ENCODE measurements around the gene SH3TC1. TPM values are rescaled to one million over a fixed set of nuclear protein-coding genes. Genes with fewer than 3 reads are reported as not detected.

The SH3TC1 gene
- total and polyA plus RNA-seq, 2 of the 8 experiments (the other 6 are each of a cell fraction or from before 2014, with no cell fraction given), result 0.15 TPM; not detected in 1

- no peak for TF ChIP-seq RBBP5 (IDR thresholded peaks at IDR 0.05; ENCODE audit: borderline replicate concordance, low read depth, low read length)
- no peak for TF ChIP-seq ZNF274 (IDR thresholded peaks at IDR 0.05; ENCODE audit: borderline replicate concordance, extremely low read depth, low read length)
- TF ChIP-seq CBX8 (IDR thresholded peaks at IDR 0.05; ENCODE audit: borderline replicate concordance, low read depth, low read length), result no peak
- no peak for TF ChIP-seq KDM4A (IDR thresholded peaks at IDR 0.05; ENCODE audit: low read depth, low read length, severe bottlenecking)
- TF ChIP-seq BACH1 (IDR thresholded peaks at IDR 0.05; ENCODE audit: low read length), result no peak
- TF ChIP-seq E2F6 (IDR thresholded peaks at IDR 0.05), result no peak
- no peak for TF ChIP-seq USF2 (IDR thresholded peaks at IDR 0.05; ENCODE audit: low read length)
- TF ChIP-seq PHF8 (conservative IDR thresholded peaks at IDR 0.05; ENCODE audit: low read depth, low read length), result no peak
- TF ChIP-seq RFX5 (IDR thresholded peaks at IDR 0.05; ENCODE audit: borderline replicate concordance, low read depth, low read length), result no peak
- TF ChIP-seq CBX5 (IDR thresholded peaks at IDR 0.05; ENCODE audit: low read depth, low read length), result no peak
- no peak for TF ChIP-seq ATF3 (IDR thresholded peaks at IDR 0.05; ENCODE audit: insufficient read depth, low read depth, low read length)
- Histone ChIP-seq H3K23ac (ENCODE audit: insufficient read length) (no peak overlapping the region), H3K23me2 (ENCODE audit: low read depth, low read length) (no peaks in the 10 kb centered on the region; the same call in 1 of the 2 replicates), H2BK120ac (replicated peaks; ENCODE audit: low read depth, low read length) (no peak overlapping the region), H2AK5ac (ENCODE audit: low read depth, low read length) (no peak overlapping the region), H2BK12ac (ENCODE audit: low read depth, low read length) (no peak overlapping the region), H3K79me2 (ENCODE audit: control insufficient read depth in 1 of 2, insufficient read depth in 2 of 2, low read length in 2 of 2) (no peaks in the 10 kb centered on the region), H4K20me1 (replicated peaks in 1 of 2; ENCODE audit: control insufficient read depth in 1 of 2, insufficient read depth in 2 of 2, low read length in 2 of 2) (no peaks in the 10 kb centered on the region), H3K27me3 (replicated peaks in 1 of 4; ENCODE audit: control insufficient read depth in 3 of 4, extremely low read depth in 1 of 4, insufficient read depth in 3 of 4, low read length in 3 of 4) (no peaks in the 10 kb centered on the region), H3K79me1 (ENCODE audit: low read depth, low read length) (no peaks in the 10 kb centered on the region), H3K27ac (ENCODE audit: low read depth, low read length) (no peak overlapping the region), H3K4ac (replicated peaks; ENCODE audit: insufficient read length, low read depth, low read length) (no peak overlapping the region), H4K5ac (ENCODE audit: insufficient read length, low read depth, low read length) (no peak overlapping the region), H3K9me3 (ENCODE audit: insufficient read depth in 2 of 2, low read depth in 1 of 2, low read length in 1 of 2) (no peaks in the 10 kb centered on the region), H3K9ac (replicated peaks in 1 of 4; ENCODE audit: extremely low read depth in 1 of 4, low read depth in 3 of 4, low read length in 3 of 4) (no peak overlapping the region), H4K8ac (ENCODE audit: extremely low read depth, insufficient read depth, low read length) (no peak overlapping the region), H3K4me3 (ENCODE audit: extremely low read depth in 1 of 4, insufficient read depth in 2 of 4, low read depth in 3 of 4, low read length in 4 of 4) (no peak overlapping the region), H3K14ac (ENCODE audit: insufficient read length) (no peak overlapping the region), H2BK5ac (ENCODE audit: low read depth, low read length) (no peak overlapping the region), H3K56ac (replicated peaks; ENCODE audit: insufficient read length, low read depth, low read length) (no peak overlapping the region), H2BK20ac (ENCODE audit: low read length) (no peak overlapping the region), H3K36me3 (ENCODE audit: control insufficient read depth in 2 of 4, insufficient read depth in 4 of 4, low read length in 3 of 4) (no peaks in the 10 kb centered on the region), H3K18ac (ENCODE audit: extremely low read depth, low read length) (no peak overlapping the region), H4K91ac (replicated peaks; ENCODE audit: insufficient read length, low read length) (no peak overlapping the region), H2BK15ac (ENCODE audit: low read length) (no peak overlapping the region), H2AFZ (ENCODE audit: low read length) (no peak overlapping the region), H3K4me1 (replicated peaks in 1 of 4; ENCODE audit: control insufficient read depth in 3 of 4, insufficient read depth in 4 of 4, low read length in 3 of 4) (peaks cover 0 to 8% (median 0%) of the 10 kb centered on the region in 4 experiments; a peak in 3 of 7 replicates), H3K4me2 (ENCODE audit: insufficient read depth in 1 of 2, low read depth in 2 of 2, low read length in 2 of 2) (no peak overlapping the region)
- CTCF ChIA-PET (ENCODE audit: partially characterized antibody), result interaction anchor here (4.6 kb wide), 1 partner anchor 32 kb away, joined by 17 read pairs; no protein-coding TSS in a partner anchor
- POLR2A ChIA-PET (ENCODE audit: partially characterized antibody), result no interaction called here
- FAIRE-seq (no peak), DNase-seq (ENCODE audit: low read depth in 1 of 2, low spot score in 2 of 2) (no peak)
- 94% methylated on average over 12 of the region's 12 CpGs; no CpG with 5 or more reads in 1 of the 2 experiments for WGBS, 2 experiments (ENCODE audit: extremely low coverage in 1 of 2, insufficient coverage in 1 of 2, insufficient read length in 1 of 2, insufficient replicate concordance in 2 of 2, low coverage in 1 of 2, low lambda C conversion rate in 2 of 2, missing lambda C conversion rate in 1 of 2)
These were observed 9.5 kb downstream of the SH3TC1 start for GRCh38 chr4:8208565-8208964.
